Right lobe of liver (tissue), 4 donors: ENCODE measurements around the gene STAT5B.

Experiments
- CTCF ChIP-seq, 4 donors: fragments of 200-600 bp in 3 of 4; fragments of 450-650 bp in 1 of 4; IDR thresholded peaks; one replicate each; pipeline versions ENCODE4 v1.5.1 to v1.8.0; 2016 to 2022; ENCODE audit warnings: antibody characterized with exemption in 4 of 4, mild to moderate bottlenecking in 2 of 4
- POLR2A ChIP-seq: fragments of 450-650 bp; IDR thresholded peaks from one replicate; pipeline ENCODE4 v1.6.1; 2017; ENCODE audit warnings: antibody characterized with exemption, mild to moderate bottlenecking
- donor health status: DM: no; HTN: no; CAD: no.
- donor health status: DM: no; HTN: no; CAD: no.
- donor health status: DM: no; HTN: yes; CAD: no.

- TF ChIP-seq CTCF (IDR thresholded peaks at IDR 0.05) (no peak), POLR2A (no peak)
Measured at GRCh38 chr17:42286411-42287221, 10.4 kb upstream of the STAT5B start.
